Omental fat pad (tissue), 4 donors: ENCODE measurements around the gene SLC18B1. TPM values are rescaled to one million over a fixed set of nuclear protein-coding genes. Genes with fewer than 3 reads are reported as not detected.

Experiments
- ATAC-seq: fragments of 150-250 bp; one replicate; pipeline ENCODE4 v1.9.1; 2016; ENCODE audit warnings: mild to moderate bottlenecking, moderate library complexity; ENCODE audit not compliant: low FRiP score
- DNase-seq: peaks from one replicate; pipeline ENCODE4 v3.0.0-alpha.2; 2019; ENCODE audit warnings: low spot score
- total RNA-seq, 4 donors: library from RNA; depleted of rRNA; stranded (reverse); fragments of >200 nt; gene quantifications; one replicate each; pipeline ENCODE4 v1.1.0, GENCODE V29; 2016
- TF ChIP-seq, protein P1 (sequence below), 3 donors: fragments of 450-650 bp; IDR thresholded peaks; one replicate each; pipeline ENCODE4 v1.5.1; 2016 to 2017; ENCODE audit warnings: antibody characterized with exemption in 3 of 3, mild to moderate bottlenecking in 3 of 3, moderate library complexity in 2 of 3

Gene SLC18B1
- total RNA-seq, 4 donors from 2014 or later: 10.8 to 20.2 (median 17.2) TPM

DNA sequence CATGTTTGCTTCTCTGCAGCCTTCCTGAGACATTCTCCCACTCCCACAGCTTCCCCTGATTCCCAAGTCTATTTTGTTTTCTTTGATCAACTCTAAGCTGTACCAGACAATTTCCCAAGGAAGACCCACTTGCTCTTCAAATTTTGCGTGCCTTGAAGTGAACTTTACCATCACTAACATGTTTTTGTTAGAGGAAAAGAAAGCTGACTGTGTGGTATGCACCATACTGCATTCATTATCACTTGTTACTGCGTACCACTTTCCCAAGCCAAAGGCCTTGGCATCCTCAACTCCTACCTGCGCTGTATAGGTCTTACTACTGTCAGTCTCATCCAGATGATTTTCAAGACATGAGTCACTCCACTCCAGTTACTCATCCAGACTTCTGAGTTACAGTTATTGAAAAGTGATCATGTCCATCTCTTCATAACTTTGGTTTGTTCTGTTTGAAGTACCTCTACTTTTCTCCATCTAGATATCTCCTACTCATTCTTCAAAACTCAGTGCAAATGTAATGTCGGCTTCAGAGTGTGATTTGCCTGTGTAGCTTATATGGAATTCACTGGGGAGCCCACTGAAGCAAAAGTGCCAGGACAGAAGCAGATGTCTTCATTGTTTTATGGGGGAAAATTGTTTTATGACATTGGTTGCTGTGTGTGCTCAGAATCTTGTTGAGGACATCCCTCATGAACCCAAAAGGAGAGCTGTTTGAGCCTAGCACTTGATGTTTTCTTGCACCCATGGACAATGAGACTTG lies 21.1 kb upstream of the SLC18B1 start:
- peak; percentile 56 for ATAC-seq
- DNase-seq: no peak
- TF ChIP-seq, protein P1, sequence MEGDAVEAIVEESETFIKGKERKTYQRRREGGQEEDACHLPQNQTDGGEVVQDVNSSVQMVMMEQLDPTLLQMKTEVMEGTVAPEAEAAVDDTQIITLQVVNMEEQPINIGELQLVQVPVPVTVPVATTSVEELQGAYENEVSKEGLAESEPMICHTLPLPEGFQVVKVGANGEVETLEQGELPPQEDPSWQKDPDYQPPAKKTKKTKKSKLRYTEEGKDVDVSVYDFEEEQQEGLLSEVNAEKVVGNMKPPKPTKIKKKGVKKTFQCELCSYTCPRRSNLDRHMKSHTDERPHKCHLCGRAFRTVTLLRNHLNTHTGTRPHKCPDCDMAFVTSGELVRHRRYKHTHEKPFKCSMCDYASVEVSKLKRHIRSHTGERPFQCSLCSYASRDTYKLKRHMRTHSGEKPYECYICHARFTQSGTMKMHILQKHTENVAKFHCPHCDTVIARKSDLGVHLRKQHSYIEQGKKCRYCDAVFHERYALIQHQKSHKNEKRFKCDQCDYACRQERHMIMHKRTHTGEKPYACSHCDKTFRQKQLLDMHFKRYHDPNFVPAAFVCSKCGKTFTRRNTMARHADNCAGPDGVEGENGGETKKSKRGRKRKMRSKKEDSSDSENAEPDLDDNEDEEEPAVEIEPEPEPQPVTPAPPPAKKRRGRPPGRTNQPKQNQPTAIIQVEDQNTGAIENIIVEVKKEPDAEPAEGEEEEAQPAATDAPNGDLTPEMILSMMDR (IDR thresholded peaks at IDR 0.05): no peak

DNA sequence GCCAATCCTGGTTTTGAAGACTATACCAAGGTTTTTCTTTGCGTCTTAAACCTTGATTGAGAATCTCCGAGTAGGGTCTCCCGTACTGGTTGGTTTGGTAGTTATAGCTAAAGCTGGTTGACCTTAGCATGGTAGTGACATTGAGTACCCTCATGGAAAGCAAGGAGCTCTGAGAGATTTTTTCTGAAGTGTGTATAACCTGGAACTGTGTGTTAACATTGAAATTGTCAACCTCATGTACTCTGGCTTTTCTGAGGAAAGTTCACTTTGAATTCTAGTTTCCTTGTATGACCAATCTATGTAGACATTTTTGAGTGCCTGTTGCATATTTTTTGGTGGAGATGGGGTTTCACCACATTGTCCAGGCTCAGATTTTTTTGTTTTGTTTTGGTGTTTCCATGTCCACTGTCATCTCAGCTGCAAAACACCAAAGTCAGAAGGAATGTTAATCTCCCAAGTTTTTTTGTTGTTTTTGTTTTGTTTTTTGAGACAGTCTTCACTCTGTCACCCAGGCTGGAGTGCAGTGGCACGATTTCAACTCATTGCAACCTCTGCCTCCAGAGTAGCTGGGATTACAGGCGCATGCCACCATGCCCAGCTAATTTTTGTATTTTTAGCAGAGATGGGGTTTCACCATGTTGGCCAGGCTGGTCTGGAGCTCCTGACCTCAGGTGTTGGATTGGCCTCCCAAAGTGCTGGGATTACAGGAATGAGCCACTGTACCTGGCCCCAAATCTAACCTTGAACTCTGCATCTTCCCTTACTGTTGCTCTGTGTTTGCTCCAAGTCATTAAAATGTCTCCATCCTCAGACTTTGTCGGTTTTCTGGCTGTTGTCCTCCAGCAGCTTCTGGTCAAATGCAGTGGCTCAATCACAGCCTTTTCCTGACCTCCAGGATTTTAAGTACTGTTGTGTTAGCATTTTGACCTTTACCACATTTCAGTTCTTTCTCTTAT lies 20.2 kb upstream of the SLC18B1 start:
- ATAC-seq: no peak
- TF ChIP-seq, protein P1 (IDR thresholded peaks at IDR 0.05): no peak

DNA sequence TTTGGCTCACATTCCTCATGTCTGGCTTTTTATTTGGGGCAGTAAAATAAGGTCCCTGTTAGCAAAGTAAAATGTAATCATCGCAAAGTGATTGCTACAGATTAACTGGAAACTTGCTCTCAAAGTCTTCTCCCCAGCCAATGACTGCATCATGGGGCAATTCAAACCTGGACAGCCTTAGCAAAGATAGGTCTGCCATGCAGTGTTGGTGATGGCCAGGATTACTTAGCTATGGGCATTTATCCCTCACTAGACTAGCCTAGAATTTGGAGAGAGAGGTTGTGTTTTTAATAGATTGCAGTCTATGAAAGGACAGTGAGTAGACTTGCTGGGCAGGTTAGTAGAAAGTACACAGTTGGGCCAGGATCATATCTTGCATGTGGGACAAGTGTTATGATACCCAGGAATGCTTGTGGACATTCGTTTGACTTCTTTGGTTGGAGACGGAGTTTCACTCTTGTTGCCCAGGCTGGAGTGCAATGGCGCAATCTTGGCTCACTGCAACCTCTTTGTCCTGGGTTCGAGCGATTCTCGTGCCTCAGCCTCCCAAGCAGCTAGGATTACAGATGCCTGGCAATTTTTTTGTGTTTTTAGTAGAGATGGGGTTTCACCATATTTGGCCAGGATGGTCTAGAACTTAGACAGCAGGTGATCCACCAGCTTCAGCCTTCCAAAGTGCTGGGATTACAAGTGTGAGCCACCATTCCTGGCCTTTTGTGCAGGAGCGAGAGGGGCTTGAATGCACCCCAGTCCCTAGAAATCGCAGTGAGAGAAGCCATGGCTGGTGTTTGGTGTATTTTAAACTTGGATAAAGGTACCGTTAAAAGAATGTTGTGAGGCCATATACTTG lies 19.3 kb upstream of the SLC18B1 start:
- ATAC-seq (no peak), DNase-seq (no peak)
- TF ChIP-seq, protein P1 (IDR thresholded peaks at IDR 0.05): no peak

More for the DNA sequence above, 20.2 kb upstream of the SLC18B1 start:
- DNase-seq: no peak

DNA sequence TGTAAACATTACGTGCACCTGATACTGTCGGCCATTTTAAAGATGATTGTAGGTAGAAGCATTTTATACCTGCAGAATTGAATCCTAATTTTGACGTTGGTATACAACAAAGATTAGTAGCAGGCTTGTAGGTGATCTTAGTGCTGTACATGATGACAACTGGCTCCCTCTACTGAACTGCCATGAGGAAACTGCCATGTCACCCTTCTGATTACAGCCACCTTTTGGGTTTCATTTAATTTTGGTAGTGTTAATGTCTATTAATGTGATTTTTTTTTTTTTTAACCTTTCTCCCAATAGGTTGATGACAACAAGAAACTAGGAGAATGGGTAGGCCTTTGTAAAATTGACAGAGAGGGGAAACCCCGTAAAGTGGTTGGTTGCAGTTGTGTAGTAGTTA lies 18.2 kb upstream of the SLC18B1 start:
- DNase-seq: no peak
- ATAC-seq: no peak
- TF ChIP-seq, protein P1 (IDR thresholded peaks at IDR 0.05): no peak

DNA sequence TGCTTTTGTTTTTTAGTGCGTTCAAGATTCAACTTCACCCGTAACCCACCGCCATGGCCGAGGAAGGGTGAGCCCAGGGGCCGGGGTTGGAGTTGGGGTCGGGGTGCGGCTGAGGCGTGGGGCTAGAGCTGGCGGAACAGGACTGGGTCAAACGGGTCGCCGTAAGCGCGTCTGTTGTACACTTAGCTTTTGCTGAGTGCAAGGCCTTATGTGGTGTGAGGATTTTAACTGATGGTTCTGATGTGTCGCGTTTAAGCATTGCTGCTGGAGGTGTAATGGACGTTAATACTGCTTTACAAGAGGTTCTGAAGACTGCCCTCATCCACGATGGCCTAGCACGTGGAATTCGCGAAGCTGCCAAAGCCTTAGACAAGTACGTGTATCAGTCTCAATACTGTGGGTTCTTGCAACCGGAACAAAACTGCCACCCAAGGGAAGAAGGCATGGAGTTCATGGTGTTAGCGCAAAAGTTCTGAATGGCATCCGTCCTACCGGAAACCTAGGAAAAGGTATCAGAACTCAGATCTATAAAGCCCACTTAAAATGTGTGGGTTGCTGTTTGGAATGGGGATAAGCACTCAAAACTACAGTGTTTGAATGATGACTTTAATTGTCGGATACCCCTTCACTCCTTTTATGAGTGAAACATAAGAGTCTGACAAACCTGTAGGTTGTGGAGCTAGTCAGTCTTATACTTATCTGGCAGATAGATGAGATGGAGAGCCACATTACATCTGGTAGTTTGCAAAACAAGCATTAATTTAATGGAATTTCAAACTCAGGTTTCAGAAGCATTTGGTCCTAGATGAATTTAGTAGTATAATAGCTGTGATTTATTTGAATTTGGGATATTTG lies 16.5 kb upstream of the SLC18B1 start:
- no peak for DNase-seq

More for the DNA sequence above, 16.5 kb upstream of the SLC18B1 start:
- TF ChIP-seq, protein P1 (IDR thresholded peaks at IDR 0.05): no peak
- no peak for ATAC-seq
